Thymus (tissue), 11 donors: Measurements from ENCODE around the gene RALGAPA2. TPM values are rescaled to one million over a fixed set of nuclear protein-coding genes. Genes with fewer than 3 reads are reported as not detected.
A peak's percentile ranks its signal among the peaks of the same experiment; 100 is the strongest.

Source experiments
- DNase-seq, 9 donors: peaks; one replicate each; pipeline ENCODE4 v3.0.0-alpha.2; 2013; ENCODE audit warnings: low spot score in 9 of 9, low read depth in 6 of 9, missing footprints in 1 of 9
- H3K27ac ChIP-seq, 2 donors: one replicate each; pipeline ENCODE4 v1.5.1; 2013; ENCODE audit warnings: control low read depth in 1 of 2, low read depth in 1 of 2, low read length in 1 of 2, mild to moderate bottlenecking in 1 of 2, moderate library complexity in 1 of 2
- H3K27me3 ChIP-seq, 2 donors: one replicate each; pipeline ENCODE4 v1.5.1; 2013; ENCODE audit warnings: low read length in 1 of 2; ENCODE audit not compliant: control insufficient read depth in 2 of 2, insufficient read depth in 1 of 2
- H3K36me3 ChIP-seq, 2 donors: one replicate each; pipeline ENCODE4 v1.5.1; 2013; ENCODE audit warnings: low read length in 1 of 2, mild to moderate bottlenecking in 1 of 2, moderate library complexity in 1 of 2; ENCODE audit not compliant: control insufficient read depth in 2 of 2, insufficient read depth in 2 of 2
- H3K4me1 ChIP-seq, 2 donors: one replicate each; pipeline ENCODE4 v1.5.1; 2013; ENCODE audit warnings: low read length in 2 of 2; ENCODE audit not compliant: control insufficient read depth in 2 of 2, insufficient read depth in 2 of 2
- H3K4me3 ChIP-seq, 2 donors: one replicate each; pipeline ENCODE4 v1.5.1; 2013; ENCODE audit warnings: low read length in 2 of 2, control low read depth in 1 of 2, mild to moderate bottlenecking in 1 of 2
- H3K9me3 ChIP-seq, 2 donors: one replicate each; pipeline ENCODE4 v1.5.1; 2013; ENCODE audit warnings: low read length in 1 of 2, mild to moderate bottlenecking in 1 of 2; ENCODE audit not compliant: control insufficient read depth in 2 of 2, insufficient read depth in 1 of 2
- WGBS: extraction: QIAGEN DNeasy Blood & Tissue Kit; methylation state at CpG from one replicate; pipeline ENCODE4 v1.1.7; 2013; 5-methylcytosine and 5-hydroxymethylcytosine counted together
- polyA plus RNA-seq: library from polyadenylated mRNA; stranded (reverse); fragments of 200-250 nt; gene quantifications from one replicate; pipeline ENCODE4 v1.2.3, GENCODE V29; 2013
- total RNA-seq: library from RNA; stranded (reverse); fragments of 120-200 nt; gene quantifications from one replicate; pipeline ENCODE4 v1.2.4, GENCODE V29; 2013
- donor health status: healthy.

RALGAPA2 gene
- total and polyA plus RNA-seq, 2 donors, result 9.0 to 10.3 TPM

DNA sequence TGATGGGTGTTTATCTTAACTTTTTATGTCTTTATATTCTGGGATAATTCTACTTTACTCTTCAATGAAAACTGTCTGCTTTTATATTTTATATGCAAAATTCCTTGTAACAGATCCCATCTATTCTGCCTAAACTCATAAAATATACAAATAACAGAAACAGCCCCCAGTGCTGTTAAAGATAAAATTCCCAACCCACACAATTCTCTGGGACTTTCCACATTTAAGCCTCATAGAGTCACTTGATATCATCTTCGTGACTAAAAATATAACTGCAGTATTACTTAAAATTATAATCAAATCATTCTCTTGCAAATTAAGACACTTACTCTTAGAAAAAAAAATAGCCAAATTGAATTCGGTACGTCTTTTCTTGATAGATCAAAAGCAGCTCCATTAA is 284.4 kb downstream of the RALGAPA2 start:
- Histone ChIP-seq H3K27ac (no peak overlapping the region), H3K4me1 (peaks cover 0 to 12% of the 10 kb centered on the region in 2 donors), H3K36me3 (no peaks in the 10 kb centered on the region), H3K27me3 (no peaks in the 10 kb centered on the region), H3K9me3 (no peaks in the 10 kb centered on the region), H3K4me3 (no peak overlapping the region)
- WGBS, result 93% methylated on average over 3 of the region's 3 CpGs
- DNase-seq, result no peak

DNA sequence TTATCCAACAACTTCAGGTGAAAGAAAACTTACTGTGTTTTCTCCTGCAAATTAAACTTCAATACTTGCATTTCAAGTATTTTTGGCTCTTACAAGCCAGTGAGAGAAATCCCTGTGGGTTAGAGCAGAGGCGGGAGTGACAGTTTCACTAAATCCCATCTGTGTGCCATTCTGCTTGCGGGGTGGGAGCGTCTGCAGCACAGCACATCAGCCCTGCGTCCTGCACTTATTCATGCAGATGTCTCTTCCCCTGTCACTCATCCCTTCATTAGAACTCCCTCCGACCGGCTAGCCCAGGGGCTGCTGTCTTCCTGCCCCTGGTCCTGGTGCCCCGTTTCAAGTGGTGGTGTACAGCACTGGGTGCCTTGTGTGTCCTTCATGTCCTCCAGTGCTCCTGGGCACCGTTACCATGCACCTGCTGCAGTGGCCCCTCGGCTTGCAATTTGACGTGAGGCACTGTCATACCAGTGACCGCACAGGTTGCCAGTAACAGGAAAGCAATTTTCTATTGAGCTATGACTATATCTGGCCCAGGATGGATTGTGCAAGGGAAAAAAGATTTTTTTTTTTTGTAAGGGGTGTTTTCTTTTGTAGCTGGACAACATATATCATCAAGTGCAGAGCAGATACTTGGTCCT is 285.1 kb downstream of the RALGAPA2 start:
- WGBS, result 93% methylated on average over 11 of the region's 11 CpGs
- no peaks in the 10 kb centered on the region for H3K36me3 ChIP-seq
- DNase-seq, result no peak

GRCh38 chr20:20426655-20426907 is 285.9 kb downstream of the RALGAPA2 start:
- Histone ChIP-seq H3K36me3 (no peaks in the 10 kb centered on the region), H3K27ac (peak overlapping the region in 1 of 2 donors; percentile 72), H3K9me3 (no peaks in the 10 kb centered on the region), H3K4me3 (no peak overlapping the region), H3K4me1 (peaks cover 0 to 12% of the 10 kb centered on the region in 2 donors), H3K27me3 (no peaks in the 10 kb centered on the region)
- 79% methylated on average over 4 of the region's 4 CpGs for WGBS
- DNase-seq, result no peak

More for the DNA sequence above, 285.1 kb downstream of the RALGAPA2 start:
- peak overlapping the region in 1 of 2 donors; percentile 72 for H3K27ac ChIP-seq
- H3K4me3 ChIP-seq, result no peak overlapping the region
- peaks cover 0 to 12% of the 10 kb centered on the region in 2 donors for H3K4me1 ChIP-seq
- no peaks in the 10 kb centered on the region for H3K9me3 ChIP-seq
- no peaks in the 10 kb centered on the region for H3K27me3 ChIP-seq

- no peaks in the 10 kb centered on the region for H3K9me3 ChIP-seq
- no peak for DNase-seq
- H3K36me3 ChIP-seq, result no peaks in the 10 kb centered on the region
- peaks cover 0 to 12% of the 10 kb centered on the region in 2 donors for H3K4me1 ChIP-seq
- no peaks in the 10 kb centered on the region for H3K27me3 ChIP-seq
- WGBS, result 89% methylated on average over 5 of the region's 5 CpGs
- H3K4me3 ChIP-seq, result no peak overlapping the region
- peak overlapping the region; percentile 37 to 72 for H3K27ac ChIP-seq
These were observed 286.4 kb downstream of the RALGAPA2 start for GRCh38 chr20:20425823-20426654.

DNA sequence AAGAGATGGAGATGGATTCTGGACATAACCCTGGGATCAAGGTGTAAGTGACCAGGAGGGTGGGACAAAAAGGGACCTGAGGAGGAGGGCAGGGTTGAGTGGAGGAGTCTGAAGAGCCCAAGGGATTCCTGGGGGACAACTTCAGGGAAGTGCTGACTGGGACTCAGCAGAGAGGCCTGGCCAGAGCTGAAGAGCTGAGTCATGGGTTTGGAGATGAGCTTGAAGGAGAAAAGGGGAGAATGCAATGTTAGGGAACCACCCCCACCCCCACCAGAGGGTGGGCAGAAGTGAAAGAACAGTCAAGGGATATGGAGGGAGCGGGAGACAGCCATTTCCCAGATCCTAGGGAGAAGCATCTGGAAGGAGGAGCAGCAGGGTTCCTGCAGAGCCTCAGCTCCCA is 289.3 kb downstream of the RALGAPA2 start:
- Histone ChIP-seq H3K27me3 (no peaks in the 10 kb centered on the region), H3K9me3 (no peaks in the 10 kb centered on the region), H3K4me1 (peaks cover 11 to 31% of the 10 kb centered on the region in 2 donors), H3K27ac (no peak overlapping the region), H3K4me3 (no peak overlapping the region), H3K36me3 (no peaks in the 10 kb centered on the region)
- 97% methylated on average over 1 of the region's 1 CpG for WGBS
- DNase-seq, result no peak

GRCh38 chr20:20417876-20418676 is 294.4 kb downstream of the RALGAPA2 start:
- Histone ChIP-seq H3K4me1 (peaks cover 21 to 33% of the 10 kb centered on the region in 2 donors), H3K27me3 (no peaks in the 10 kb centered on the region), H3K36me3 (no peaks in the 10 kb centered on the region), H3K9me3 (peaks cover 0 to 2% of the 10 kb centered on the region in 2 donors), H3K4me3 (no peak overlapping the region), H3K27ac (peak overlapping the region in 1 of 2 donors; percentile 56)
- peak in 6 of 9 donors; percentile 37 to 71 (median 46) for DNase-seq
- WGBS, result 59% methylated on average over 8 of the region's 8 CpGs

GRCh38 chr20:20415321-20415720 is 297.1 kb downstream of the RALGAPA2 start:
- Histone ChIP-seq H3K27ac (no peak overlapping the region), H3K27me3 (no peaks in the 10 kb centered on the region), H3K36me3 (no peaks in the 10 kb centered on the region), H3K4me3 (no peak overlapping the region), H3K4me1 (peaks cover 20 to 29% of the 10 kb centered on the region in 2 donors), H3K9me3 (peaks cover 0 to 2% of the 10 kb centered on the region in 2 donors)
- no peak for DNase-seq
- 96% methylated on average over 1 of the region's 1 CpG for WGBS

- Histone ChIP-seq H3K9me3 (peaks cover 0 to 2% of the 10 kb centered on the region in 2 donors), H3K4me1 (peaks cover 14 to 23% of the 10 kb centered on the region in 2 donors), H3K4me3 (no peak overlapping the region), H3K27ac (no peak overlapping the region), H3K27me3 (no peaks in the 10 kb centered on the region), H3K36me3 (no peaks in the 10 kb centered on the region)
- 95% methylated on average over 5 of the region's 5 CpGs for WGBS
- no peak for DNase-seq
These were observed 297.7 kb downstream of the RALGAPA2 start for GRCh38 chr20:20414640-20415220.
